ENCODE measurements around the gene ATL3.

GRCh38 chr11:63710476-63711217 is 39.5 kb upstream of the ATL3 start:
- TF ChIP-seq POLR2AphosphoS5 (IDR thresholded peaks at IDR 0.05; ENCODE audit: low read depth, low read length), result no peak
- no peak for TF ChIP-seq CTCF (IDR thresholded peaks at IDR 0.05)
- no peak for TF ChIP-seq SIN3A (IDR thresholded peaks at IDR 0.05; ENCODE audit: borderline replicate concordance, insufficient read depth, low read depth, low read length)
